Stimulated activated CD8-positive, alpha-beta memory T cell treated with anti-CD3 and anti-CD28 coated beads, Interleukin-7, amount 100 ng/mL, for 48 hours (primary cell): Measurements from ENCODE around the gene CFAP100.

Source experiments
- DNase-seq, 2 donors: peaks; one replicate each; pipeline ENCODE4 v3.0.0-alpha.2; 2020; ENCODE audit warnings: low read depth in 1 of 2; ENCODE audit errors: extremely low read depth in 1 of 2

The CFAP100 gene

DNA sequence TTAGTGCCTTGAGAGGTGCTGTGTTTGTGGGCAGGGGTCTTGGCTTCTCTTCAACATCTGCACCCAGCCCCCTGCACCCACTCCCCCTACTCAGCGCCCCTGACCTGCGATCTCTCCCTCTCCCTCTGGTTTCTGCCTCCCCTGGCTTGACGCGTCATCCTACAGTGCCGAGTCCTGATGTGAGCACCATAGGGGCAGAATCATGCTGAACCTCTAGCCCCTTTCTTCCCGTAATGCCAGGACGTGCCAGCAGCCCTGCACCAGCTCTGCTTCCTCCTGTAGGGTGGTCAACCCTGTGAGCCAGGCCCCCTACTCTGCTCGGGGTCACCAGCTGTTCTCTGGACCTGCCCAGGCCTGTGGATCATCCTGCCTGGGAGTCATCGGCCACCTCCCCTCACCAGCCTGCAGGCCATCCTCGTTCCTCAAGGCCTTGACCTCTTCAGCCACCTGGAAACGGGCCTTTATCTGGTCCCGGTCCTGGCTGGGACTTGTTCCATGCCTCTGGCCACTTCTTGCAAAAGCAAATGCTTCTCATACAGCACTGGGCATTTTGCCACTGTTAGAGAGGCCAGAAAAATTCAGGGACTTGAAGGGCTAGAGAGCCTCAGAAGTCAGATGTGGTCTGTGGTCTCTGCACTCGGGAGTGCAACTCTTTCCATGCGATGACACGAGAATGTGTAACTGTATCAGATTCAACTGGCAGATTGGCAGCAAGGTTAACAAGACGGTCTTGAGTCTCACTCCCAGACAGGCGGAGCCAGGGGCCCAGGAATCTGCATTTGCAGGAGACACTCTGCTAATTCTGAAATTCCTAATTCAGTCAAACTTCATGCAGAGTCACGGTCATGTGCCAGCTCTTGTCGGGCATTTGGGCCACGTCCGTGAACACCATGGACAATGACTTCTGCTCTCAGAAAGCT lies 20.8 kb upstream of the CFAP100 start:
- no peak for DNase-seq

DNA sequence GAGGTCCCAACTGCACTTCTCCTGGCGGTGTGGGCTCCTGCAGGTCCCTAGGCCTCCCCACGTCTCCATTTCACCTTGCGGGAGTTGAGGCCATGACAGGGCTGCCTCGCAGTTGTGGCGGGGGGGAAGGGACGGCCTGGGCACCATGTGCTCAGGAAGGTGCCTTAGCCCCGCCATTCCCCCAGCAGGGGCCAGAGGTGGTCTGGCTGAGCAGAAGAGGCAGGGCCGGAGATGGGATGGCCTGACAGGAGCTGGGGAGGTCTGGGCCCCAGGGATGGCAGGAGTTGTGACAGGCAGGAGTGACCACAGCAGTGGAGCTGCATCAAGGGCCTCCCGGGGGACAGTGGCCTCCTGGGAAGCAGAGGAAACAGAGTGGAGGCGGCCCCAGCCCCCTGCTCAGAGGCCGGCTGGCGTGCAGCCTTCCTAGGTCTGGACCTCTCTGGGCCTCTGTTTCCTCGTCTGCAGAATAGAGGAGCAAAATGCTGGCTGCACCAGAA lies 18.8 kb upstream of the CFAP100 start:
- DNase-seq: no peak

DNA sequence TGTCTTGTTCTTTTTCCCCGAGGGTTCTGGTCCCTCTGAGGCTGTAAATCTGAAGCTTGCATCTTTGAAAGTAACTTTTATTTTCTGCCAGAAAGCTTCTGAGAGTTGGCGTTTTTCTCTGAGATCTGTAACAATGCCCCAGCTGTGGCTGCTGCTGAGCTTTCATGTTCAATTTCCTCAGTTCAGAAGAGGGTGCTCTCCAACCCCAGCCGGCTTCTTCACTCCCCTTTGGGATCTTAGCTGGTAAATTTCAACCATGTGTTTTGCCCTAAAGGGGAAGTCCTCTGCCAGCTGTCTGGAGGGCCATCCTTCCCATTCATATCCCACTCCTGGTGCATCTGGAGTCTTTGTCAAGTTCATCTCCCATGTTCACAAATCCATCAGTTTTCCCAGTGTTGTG lies 18.3 kb upstream of the CFAP100 start:
- DNase-seq: no peak

DNA sequence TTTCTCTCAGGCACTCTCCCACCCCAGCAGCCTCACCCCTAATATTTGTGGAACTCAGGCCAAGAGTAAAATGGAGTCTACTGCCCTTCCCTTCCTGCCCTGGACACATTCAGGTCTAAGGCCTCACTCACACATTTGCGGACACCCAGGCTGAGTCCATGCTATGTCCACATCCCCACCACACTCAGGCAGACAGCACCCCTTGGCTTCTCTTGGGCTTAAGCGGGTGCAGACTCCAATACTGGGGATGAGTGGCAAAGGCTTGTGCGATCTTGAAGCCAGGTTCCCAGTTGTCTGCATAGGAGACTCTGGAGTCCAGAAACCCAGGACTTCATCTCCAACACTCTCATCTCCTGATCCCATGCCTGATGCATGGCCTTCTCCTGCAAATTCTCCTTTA lies 17.5 kb upstream of the CFAP100 start:
- no peak for DNase-seq

DNA sequence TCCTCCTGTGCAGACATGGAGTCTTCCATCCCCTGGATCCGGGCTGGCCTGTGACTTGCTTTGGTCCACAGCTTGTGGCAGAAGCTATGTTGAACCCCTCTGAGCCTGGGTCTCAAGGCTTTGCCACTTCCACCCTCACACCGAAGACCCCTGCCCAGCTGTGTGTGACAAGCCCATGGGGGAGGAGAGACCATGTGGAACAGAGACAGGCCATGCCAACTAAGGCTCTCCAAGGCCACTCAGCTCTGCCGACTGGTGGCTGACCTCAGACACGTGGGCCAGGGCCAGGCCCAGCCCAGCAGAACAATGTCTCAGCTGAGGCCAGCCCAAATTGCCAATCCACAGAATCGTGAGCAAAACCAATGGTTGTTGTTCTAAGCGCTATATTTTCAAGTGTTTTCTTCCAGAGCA lies 16.4 kb upstream of the CFAP100 start:
- DNase-seq: no peak

DNA sequence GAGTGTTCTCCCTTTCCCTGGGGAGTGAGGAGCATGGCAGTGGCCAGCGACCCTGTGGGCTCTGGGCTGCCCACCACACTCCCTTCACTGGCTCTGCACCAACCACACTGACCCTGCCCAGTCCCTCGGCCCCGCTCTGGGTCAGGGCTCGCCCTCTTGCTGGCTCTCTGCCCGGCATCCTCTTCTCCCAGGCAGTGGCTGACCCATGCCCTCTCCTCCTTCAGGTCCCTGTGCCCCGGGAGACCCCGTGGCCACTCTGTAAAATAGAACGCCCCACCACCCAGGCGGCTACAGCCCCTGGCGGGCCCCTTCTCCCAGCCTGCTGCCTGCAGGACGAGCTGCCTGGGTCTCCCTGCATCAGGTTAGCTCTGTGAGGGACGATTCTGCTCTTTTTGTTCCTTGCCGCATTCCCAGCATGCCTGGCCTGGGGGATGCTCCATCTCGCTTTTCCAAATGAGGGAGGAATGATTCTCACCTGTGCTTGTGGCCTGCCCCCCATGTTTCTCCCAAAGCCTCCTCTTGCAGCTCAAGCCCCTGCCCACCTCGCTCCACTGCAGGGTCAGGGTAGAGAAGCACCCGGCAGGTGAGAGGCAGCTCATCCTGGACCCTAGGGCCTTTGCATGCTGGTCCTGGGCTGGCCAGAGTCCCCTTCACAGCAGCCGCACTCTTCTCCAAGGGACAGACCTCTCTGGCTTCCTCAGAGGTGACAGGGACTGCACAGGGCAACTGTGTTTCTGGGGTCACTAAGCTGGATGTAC lies 14.5 kb upstream of the CFAP100 start:
- DNase-seq: no peak

DNA sequence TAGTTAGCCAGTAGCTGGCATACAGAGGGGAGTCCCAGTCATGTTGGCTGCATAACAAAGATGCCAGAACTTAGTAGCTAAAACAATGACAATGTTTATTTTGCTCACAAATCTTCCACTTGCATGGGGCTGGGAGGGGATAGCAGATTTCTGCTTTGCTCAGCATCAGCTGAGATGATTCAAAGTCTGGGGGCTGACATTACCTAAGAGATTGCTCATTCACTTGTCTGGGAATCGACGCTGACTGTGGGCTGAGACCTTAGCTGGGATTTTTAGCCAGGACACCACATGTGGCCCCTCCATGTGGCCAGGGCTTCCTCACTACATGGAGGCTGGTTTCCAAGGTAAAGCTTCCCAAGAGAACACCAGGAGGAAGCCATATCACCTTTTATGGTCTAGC lies 12.7 kb upstream of the CFAP100 start:
- DNase-seq: no peak

DNA sequence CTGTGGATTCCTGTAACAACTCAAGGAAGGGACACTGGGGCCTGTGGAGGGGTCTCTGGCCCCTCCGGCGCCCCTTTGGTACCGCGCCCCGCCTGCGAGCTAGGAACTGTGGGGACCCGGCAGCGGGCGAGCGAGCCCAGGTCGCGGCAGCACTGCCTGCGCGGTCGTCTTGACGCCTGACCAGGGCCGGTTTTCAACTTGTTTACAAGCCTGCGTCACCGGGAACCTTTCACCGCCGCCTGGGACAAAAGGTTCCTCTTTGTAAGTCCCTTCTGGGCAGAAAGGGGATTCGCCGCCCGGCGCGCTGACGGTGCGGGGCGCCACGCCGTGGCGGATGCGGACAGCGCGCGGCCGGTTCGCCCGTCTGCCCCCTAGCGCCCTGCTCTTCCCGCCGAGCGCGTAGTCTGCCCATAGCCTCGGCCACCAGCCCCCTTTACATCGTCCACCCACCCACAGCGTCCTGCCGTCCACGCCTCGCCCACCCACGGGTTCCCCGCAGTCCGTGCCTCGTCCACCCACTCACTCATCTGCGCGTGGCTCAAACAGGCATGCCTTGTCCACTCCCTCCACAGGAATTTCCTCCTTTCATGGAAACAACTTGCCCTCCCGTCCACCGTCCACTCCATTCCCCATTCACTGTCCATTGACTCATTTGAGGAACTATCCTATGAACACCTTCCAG lies 5.5 kb upstream of the CFAP100 start:
- DNase-seq: peak; percentile 13 to 22

DNA sequence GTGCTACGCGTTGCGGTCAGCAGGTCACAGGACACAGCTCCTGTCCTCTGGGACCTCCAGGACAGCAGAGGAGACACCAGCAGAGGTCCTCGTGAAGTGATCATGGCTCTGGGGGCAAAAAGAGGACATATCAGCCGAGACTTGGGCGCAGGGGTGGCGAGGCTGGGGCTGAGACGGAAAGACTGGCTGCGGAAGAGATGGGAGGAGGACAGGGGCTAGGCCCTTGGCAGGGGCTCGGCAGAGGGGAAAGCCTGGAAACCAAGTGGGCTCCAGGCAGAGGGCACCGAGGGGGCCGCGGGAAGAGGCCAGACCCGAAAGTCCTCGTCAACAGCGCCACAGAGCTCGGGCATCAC lies 4.9 kb upstream of the CFAP100 start:
- DNase-seq: no peak

DNA sequence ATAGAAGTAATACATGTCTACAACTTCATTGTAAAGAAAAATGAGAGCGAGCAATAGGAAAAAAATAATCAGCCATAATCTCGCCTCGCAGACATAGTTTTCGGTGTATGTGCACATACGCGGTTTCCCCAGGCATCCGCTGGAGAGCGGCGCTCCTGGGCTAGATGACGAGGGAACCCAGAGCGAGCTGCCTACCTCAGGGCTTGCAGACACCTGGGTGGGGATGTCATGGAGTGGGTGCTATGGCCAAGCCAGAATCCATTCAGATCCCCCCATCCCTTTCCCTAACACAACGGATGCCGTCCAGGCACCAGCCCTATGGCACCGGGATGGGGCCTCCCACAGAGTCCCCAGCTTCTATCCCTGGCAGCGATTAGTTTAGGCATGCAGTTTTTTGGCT lies 4.5 kb upstream of the CFAP100 start:
- DNase-seq: no peak

DNA sequence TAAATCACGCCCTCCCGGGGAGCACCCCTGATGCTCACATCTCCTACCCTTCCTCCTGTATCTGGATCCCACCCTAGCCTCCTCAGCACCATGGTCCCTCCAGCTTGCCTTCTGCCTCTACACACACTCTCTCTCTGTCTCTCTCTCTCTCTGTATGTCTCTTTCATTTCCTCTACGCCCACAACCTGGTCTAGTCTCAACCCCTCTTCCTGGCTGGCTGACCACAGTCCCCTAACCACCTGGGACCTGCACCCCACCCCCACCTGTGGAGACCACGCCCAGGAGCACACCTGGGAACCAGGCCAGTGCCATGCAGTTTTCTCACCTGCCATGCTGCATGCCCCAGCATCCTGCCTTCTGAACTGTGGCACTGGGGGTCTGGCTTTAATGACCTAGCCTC lies 4.0 kb upstream of the CFAP100 start:
- DNase-seq: no peak

DNA sequence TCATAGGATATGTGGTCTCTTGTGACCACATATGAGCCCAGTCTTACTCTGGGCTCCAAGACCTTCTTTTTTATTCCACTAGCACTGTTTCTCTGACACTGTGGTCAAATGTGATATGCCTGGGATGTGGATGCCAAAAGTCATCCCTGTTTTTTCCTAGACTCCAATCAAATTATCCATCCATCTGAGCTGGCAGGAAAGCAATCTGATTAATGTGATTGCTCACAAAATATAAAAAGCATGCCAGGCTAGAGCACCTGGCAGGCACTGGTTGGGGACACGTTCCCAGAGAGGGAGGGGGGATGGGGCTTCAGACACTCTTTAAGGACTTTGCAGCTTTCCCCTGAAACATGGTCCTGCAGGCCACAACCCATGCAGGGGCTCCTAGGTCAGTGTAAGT lies 3.1 kb upstream of the CFAP100 start:
- no peak for DNase-seq

DNA sequence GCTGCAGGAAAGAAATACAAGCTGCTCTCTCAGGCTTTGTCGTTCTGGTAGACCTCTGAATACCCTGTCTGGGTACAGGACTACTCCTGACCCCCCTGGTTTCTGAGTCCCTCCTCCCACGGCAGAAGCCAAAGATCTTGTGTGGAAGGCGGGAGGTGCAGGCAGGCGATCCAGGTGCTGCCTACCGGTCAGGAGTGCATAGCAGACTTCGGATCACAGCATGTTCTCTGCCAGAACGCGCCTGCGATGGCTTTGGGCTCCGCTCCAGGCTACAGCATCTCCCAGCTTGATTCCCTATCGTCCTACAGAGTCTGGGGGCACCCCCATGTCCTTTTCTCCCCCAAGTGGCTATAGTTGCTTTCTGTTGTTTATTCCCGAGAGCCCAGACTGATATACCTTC lies 2.5 kb upstream of the CFAP100 start:
- DNase-seq: no peak

DNA sequence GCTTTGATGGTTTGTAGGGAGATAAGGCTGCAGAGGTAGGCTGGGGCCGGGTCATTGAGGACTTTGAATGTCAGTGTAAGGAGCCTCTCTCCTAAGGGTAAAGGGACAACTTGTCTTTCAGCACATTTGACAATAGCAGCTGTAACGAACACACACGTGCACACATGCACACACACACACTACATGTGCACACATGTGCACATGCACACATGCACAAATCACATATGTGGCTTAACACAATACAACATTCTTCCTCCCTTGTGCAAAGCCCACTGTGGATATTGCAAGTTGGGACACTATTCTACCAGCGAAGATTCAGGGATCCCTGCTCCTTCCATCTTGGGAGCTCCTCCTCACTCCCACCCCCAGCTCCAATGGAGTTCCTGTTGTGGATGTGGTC lies 1.1 kb upstream of the CFAP100 start:
- no peak for DNase-seq

DNA sequence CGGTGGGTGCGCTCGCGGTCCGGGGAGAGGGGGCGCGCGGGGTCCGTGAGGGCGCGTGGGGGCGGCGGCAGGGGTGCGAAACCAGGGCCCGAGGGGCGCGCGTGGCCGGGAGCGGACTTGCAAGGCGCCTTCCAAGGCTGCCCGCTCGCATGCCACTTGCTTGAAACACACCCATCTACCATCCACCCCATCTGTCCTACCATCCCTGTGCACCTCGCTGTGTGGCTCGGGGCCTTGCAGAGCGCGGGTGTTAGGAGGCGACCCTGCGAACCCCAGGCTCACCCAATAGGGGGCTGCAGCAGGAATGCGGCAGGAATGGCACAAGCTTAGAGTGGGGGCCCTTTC lies 240 bp downstream of the CFAP100 start:
- DNase-seq: no peak

DNA sequence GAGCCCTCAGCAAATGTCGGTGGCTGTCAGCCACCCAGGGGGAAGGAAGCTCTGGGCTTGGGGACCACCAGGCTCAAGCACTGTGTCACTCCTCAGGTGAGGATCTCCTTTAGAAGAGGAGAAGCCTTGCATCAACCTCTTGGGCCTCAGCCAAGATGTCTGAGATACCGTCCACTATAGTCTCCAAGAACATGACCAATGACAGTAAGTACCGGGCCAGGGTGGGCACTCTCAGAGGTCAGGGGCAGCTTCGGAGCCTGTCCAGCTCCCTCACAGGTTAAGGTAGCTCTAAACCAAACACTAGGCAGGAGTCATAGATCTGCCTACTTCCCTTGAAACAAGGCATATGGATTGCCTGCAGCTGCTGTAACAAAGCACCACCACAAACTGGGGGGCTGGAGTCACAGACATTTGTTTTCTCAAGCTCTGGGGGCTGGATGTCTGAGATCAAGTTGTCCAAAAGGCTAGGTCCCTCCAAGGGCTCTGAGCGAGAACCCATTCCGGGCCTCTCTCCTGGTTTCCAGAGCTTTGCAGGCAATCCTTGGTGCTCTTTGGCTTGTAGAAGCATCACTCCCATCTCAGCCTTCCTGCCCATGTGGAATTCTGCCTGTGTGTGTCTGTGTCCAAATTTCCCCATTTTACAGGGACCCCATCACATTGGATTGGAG lies 1.3 kb downstream of the CFAP100 start:
- DNase-seq: no peak

DNA sequence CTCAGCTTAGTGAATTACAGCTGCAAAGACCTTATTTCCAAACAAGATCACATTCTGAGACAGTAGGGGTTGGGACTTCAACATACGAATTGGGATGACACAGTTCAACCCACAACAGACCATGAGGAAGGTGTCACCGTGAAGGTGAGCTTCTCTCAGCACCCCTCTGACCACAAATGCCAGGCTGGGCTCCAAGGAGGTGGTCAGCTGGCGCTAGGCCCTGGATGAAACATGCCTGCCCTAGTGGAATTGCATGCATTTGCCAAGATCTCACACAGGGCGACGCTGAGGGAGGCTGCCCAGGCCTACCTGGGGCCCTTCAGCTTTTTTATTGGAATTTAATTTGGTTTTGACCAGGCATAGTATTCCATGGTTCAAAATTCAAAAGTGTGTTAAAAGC lies 1.8 kb downstream of the CFAP100 start:
- no peak for DNase-seq

DNA sequence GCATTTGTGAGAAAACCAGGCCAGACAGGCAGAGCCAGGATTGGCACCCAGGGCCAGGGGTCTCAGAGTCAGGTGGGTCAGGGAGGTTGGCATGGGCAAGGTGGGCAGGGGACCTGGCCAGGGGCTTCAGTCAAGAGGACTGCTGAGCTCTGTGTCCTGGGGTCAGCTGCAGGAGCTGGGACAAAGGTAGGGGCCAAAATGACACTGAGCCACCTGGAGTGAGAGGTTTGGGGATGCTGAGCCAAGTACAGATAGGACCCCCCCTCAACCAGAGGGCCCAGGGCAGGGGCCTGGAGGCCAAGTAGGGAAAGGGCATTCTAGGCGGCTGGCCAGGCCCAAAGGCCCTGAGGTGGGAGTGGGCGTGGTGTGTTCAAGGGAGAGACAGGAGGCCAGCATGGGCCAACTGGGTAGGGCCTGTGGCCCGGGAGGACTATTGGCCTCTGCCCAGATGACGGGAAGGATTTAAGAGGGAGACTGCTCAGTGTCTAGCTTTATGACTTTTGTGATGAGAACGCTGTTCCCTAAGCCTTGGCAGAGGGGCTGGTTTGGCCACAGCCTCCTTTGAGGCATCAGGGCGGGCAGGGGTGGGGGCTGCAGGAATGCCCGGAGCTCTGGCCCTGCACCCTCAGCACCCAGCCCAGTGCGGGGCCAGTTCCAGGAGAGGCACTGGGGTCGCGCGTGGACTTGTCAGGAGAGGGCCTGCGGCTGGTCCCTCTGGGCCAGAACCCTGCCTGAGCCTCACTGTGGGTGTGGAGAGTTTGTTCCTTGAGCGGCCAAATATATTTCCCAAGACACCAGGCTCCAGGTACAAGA lies 3.1 kb downstream of the CFAP100 start:
- no peak for DNase-seq

DNA sequence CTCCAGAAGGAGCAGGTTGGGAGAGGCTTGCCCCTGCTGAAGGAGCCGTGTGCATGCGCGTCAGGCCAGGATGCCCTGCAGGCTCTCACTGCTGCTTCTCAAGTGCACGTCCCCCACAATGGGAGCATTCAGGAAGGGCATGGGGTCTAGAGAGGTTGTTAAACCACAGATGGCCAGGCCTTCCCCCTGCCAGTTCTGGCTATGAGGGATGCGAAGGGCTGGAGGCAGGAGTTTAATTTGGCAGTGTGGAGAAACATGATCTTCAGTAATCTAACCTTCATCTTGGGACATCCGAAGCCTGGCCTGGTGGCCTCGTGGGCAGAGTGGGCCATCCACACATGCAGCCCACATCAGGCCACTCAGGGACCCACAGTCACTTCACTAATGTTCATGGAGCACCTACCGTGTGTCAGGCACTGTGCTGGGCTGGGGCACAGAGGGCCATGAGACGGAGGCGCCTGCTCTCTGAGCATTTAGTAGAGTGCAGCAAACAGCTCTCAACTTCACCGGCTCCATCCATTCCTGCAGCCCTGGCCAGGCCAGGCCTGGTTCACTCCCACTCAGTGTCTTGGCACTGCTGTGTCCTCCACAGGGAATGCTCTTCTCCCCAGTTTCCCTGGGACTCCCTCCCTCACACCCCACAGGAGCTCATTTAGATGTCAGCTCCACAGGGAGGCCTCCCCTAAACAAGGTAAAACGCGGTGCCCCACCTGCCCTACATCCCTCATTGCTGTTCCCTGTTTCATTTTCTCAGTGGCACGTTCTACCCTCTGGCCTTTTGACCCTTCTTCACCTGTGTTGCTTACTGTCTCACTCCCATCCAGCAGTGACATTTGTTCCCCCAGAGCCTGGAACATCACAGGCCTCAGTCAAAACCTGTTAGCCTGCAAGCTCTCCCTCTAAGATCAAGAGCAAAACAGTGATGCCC lies 4.0 kb downstream of the CFAP100 start:
- no peak for DNase-seq
